Measurements from ENCODE around the gene EFCAB6. TPM values are rescaled to one million over a fixed set of nuclear protein-coding genes. Genes with fewer than 3 reads are reported as not detected.

Gene EFCAB6
- total and polyA plus RNA-seq, 11 donors: 0.53 to 2.3 (median 1.5) TPM

DNA sequence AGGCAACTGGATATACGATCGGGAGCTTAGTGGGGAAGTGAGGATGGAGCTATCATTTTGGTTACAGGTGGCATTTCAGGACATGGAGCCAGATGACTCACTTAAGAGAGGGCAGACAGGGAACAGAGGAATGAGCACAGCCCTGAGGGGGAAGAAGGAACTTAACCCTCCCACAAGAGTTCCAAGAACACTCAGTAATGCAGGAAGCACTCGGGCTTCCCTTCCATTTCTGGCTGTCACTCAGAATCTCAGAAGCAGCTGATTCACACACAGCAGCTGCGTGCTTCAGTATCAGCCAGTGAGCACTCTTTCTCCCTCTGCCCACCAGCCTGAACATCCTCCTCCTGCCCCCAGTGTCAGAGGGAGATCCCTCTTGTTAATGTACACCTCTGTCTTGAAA is 34.8 kb downstream of the EFCAB6 start:
- TF ChIP-seq, protein P1, sequence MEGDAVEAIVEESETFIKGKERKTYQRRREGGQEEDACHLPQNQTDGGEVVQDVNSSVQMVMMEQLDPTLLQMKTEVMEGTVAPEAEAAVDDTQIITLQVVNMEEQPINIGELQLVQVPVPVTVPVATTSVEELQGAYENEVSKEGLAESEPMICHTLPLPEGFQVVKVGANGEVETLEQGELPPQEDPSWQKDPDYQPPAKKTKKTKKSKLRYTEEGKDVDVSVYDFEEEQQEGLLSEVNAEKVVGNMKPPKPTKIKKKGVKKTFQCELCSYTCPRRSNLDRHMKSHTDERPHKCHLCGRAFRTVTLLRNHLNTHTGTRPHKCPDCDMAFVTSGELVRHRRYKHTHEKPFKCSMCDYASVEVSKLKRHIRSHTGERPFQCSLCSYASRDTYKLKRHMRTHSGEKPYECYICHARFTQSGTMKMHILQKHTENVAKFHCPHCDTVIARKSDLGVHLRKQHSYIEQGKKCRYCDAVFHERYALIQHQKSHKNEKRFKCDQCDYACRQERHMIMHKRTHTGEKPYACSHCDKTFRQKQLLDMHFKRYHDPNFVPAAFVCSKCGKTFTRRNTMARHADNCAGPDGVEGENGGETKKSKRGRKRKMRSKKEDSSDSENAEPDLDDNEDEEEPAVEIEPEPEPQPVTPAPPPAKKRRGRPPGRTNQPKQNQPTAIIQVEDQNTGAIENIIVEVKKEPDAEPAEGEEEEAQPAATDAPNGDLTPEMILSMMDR (IDR thresholded peaks at IDR 0.05): no peak
- no peak for TF ChIP-seq POLR2A (IDR thresholded peaks at IDR 0.05)

DNA sequence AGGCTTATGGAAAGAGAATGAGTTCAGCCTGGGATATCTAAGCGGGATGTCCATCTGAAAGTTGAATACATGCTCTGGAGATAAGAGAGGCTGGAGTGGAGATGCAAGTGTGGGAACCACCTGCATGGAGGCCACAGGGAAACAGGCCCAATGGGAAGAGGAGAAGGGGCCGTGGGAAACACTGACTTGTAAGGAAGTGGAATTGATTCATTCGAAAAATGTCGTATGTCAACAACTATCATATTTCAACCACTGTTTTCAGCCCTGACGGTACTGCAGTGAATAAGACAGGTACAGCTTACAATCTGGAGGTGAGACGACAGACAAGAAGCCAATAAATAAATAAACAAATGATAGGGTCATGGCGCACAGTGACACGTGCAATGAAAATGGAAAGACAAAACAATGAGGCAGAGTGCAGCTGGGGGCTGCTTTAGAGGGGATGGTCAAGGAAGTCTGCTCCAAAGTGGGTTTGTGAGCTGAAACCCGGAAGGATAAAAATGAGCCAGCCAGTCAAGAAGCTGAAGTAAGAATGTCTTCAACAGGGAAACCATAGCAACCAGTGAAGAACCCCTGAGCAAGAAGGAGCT is 35.9 kb downstream of the EFCAB6 start:
- intact Hi-C loops (cut with DNase I): no loop called here
- no peaks in the 10 kb centered on the region for H3K27me3 ChIP-seq
- no peaks in the 10 kb centered on the region for H3K4me1 ChIP-seq
- H3K4me3 ChIP-seq: no peak overlapping the region
- H3K36me3 ChIP-seq: peaks cover 0 to 4% (median 0%) of the 10 kb centered on the region in 9 donors
- ATAC-seq (no peak), DNase-seq (no peak)
- H3K9me3 ChIP-seq: no peaks in the 10 kb centered on the region
- WGBS, 4 donors: 78 to 87% (median 78%) methylated on average over 8 to 9 of the region's 9 CpGs
- H3K27ac ChIP-seq: no peak overlapping the region
- no peak for TF ChIP-seq POLR2A (IDR thresholded peaks at IDR 0.05)
- TF ChIP-seq, protein P1 (IDR thresholded peaks at IDR 0.05): no peak

More for the DNA sequence above, 34.8 kb downstream of the EFCAB6 start:
- Histone ChIP-seq H3K9me3 (no peaks in the 10 kb centered on the region), H3K27me3 (no peaks in the 10 kb centered on the region), H3K4me1 (no peaks in the 10 kb centered on the region), H3K36me3 (peaks cover 0 to 4% (median 0%) of the 10 kb centered on the region in 9 donors), H3K27ac (no peak overlapping the region), H3K4me3 (no peak overlapping the region)
- DNase-seq (no peak), ATAC-seq (peak in 3 of 4 donors; percentile 45 to 74 (median 68))
- intact Hi-C loops (cut with DNase I): no loop called here
- 50 to 60% (median 55%) methylated on average over 4 of the region's 4 CpGs for WGBS, 4 donors

DNA sequence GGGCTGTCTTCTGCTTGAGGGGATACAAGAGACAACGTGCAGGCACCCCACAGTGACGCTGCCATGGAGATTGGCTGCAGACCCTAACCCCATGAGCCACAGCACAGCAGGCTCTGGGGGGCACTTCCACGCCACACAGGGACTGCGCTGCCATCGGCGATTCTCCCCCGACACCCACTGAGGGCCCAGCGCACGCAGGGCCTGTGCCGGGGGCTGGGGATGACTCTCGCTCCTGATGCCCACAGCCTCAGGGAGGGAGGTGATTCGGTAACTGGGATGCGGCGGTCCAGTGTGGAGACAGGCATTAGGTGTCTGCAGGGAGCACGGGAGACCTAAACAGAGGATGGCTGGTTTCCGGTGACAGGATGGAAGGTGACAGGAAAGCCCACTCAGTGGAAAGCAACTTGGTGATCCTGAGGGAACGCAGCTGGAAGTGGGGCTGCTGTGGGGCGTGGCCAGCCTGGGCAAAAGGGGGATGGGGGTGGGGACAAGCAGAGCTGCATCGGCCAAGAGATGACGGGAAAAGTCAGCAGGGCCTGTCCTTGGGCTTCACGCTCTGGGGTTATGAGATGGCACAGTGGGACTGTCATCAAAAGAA is 37.7 kb downstream of the EFCAB6 start:
- intact Hi-C loops (cut with DNase I): no loop called here
- WGBS, 4 donors: 82 to 90% (median 86%) methylated on average over 19 to 21 of the region's 21 CpGs
- TF ChIP-seq, protein P1 (IDR thresholded peaks at IDR 0.05): no peak
- TF ChIP-seq POLR2A (IDR thresholded peaks at IDR 0.05): no peak
- no peak overlapping the region for H3K27ac ChIP-seq
- no peaks in the 10 kb centered on the region for H3K9me3 ChIP-seq
- ATAC-seq: peak in 1 of 4 donors; percentile 13
- H3K4me1 ChIP-seq: no peaks in the 10 kb centered on the region
- no peak overlapping the region for H3K4me3 ChIP-seq
- no peaks in the 10 kb centered on the region for H3K27me3 ChIP-seq
- no peak for DNase-seq
- no peaks in the 10 kb centered on the region for H3K36me3 ChIP-seq

DNA sequence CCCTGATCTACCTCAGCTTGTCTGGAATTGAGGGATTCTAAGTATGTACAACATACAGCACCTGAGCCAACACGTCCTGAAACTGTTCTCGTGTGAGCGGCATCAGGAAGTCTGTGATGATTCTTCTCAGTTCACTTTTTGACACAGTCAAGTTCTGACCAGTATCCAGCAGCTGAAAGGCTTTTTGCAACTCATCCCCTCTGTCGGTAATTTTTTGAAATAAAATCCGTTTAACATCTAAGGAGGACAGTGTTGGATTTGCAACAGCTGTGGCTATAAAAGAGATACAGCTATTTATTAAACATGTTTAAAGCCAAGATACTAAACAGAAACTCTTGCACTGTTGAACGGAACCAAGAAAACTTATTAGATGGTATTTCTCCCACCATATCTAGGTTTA is 39.3 kb downstream of the EFCAB6 start:
- DNase-seq (no peak), ATAC-seq (no peak)
- WGBS, 4 donors: 84 to 87% (median 85%) methylated on average over 6 of the region's 6 CpGs
- Histone ChIP-seq H3K27ac (no peak overlapping the region), H3K36me3 (no peaks in the 10 kb centered on the region), H3K4me3 (no peak overlapping the region), H3K27me3 (no peaks in the 10 kb centered on the region), H3K4me1 (no peaks in the 10 kb centered on the region), H3K9me3 (no peaks in the 10 kb centered on the region)
- TF ChIP-seq, protein P1 (IDR thresholded peaks at IDR 0.05): no peak
- no peak for TF ChIP-seq POLR2A (IDR thresholded peaks at IDR 0.05)
- intact Hi-C loops (cut with DNase I): no loop called here

All from heart left ventricle (tissue), 16 donors.